ENCODE measurements around the gene MAPK10. TPM values are rescaled to one million over a fixed set of nuclear protein-coding genes. Genes with fewer than 3 reads are reported as not detected.

Gene MAPK10
- total and polyA plus RNA-seq, 2 experiments from 2014 or later: 3.6 to 8.1 TPM

- TF ChIP-seq EZH2phosphoT487 (IDR thresholded peaks at IDR 0.05; ENCODE audit: unreplicated experiment): no peak
- TF ChIP-seq, protein P1, sequence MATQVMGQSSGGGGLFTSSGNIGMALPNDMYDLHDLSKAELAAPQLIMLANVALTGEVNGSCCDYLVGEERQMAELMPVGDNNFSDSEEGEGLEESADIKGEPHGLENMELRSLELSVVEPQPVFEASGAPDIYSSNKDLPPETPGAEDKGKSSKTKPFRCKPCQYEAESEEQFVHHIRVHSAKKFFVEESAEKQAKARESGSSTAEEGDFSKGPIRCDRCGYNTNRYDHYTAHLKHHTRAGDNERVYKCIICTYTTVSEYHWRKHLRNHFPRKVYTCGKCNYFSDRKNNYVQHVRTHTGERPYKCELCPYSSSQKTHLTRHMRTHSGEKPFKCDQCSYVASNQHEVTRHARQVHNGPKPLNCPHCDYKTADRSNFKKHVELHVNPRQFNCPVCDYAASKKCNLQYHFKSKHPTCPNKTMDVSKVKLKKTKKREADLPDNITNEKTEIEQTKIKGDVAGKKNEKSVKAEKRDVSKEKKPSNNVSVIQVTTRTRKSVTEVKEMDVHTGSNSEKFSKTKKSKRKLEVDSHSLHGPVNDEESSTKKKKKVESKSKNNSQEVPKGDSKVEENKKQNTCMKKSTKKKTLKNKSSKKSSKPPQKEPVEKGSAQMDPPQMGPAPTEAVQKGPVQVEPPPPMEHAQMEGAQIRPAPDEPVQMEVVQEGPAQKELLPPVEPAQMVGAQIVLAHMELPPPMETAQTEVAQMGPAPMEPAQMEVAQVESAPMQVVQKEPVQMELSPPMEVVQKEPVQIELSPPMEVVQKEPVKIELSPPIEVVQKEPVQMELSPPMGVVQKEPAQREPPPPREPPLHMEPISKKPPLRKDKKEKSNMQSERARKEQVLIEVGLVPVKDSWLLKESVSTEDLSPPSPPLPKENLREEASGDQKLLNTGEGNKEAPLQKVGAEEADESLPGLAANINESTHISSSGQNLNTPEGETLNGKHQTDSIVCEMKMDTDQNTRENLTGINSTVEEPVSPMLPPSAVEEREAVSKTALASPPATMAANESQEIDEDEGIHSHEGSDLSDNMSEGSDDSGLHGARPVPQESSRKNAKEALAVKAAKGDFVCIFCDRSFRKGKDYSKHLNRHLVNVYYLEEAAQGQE (IDR thresholded peaks at IDR 0.05; ENCODE audit: unreplicated experiment): no peak
- TF ChIP-seq, protein P2, sequence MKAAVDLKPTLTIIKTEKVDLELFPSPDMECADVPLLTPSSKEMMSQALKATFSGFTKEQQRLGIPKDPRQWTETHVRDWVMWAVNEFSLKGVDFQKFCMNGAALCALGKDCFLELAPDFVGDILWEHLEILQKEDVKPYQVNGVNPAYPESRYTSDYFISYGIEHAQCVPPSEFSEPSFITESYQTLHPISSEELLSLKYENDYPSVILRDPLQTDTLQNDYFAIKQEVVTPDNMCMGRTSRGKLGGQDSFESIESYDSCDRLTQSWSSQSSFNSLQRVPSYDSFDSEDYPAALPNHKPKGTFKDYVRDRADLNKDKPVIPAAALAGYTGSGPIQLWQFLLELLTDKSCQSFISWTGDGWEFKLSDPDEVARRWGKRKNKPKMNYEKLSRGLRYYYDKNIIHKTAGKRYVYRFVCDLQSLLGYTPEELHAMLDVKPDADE (IDR thresholded peaks at IDR 0.05): no peak
- no peak for TF ChIP-seq ZNF331 (CRISPR knock-in tag; IDR thresholded peaks at IDR 0.05; ENCODE audit: low read depth)
- TF ChIP-seq, protein P3, sequence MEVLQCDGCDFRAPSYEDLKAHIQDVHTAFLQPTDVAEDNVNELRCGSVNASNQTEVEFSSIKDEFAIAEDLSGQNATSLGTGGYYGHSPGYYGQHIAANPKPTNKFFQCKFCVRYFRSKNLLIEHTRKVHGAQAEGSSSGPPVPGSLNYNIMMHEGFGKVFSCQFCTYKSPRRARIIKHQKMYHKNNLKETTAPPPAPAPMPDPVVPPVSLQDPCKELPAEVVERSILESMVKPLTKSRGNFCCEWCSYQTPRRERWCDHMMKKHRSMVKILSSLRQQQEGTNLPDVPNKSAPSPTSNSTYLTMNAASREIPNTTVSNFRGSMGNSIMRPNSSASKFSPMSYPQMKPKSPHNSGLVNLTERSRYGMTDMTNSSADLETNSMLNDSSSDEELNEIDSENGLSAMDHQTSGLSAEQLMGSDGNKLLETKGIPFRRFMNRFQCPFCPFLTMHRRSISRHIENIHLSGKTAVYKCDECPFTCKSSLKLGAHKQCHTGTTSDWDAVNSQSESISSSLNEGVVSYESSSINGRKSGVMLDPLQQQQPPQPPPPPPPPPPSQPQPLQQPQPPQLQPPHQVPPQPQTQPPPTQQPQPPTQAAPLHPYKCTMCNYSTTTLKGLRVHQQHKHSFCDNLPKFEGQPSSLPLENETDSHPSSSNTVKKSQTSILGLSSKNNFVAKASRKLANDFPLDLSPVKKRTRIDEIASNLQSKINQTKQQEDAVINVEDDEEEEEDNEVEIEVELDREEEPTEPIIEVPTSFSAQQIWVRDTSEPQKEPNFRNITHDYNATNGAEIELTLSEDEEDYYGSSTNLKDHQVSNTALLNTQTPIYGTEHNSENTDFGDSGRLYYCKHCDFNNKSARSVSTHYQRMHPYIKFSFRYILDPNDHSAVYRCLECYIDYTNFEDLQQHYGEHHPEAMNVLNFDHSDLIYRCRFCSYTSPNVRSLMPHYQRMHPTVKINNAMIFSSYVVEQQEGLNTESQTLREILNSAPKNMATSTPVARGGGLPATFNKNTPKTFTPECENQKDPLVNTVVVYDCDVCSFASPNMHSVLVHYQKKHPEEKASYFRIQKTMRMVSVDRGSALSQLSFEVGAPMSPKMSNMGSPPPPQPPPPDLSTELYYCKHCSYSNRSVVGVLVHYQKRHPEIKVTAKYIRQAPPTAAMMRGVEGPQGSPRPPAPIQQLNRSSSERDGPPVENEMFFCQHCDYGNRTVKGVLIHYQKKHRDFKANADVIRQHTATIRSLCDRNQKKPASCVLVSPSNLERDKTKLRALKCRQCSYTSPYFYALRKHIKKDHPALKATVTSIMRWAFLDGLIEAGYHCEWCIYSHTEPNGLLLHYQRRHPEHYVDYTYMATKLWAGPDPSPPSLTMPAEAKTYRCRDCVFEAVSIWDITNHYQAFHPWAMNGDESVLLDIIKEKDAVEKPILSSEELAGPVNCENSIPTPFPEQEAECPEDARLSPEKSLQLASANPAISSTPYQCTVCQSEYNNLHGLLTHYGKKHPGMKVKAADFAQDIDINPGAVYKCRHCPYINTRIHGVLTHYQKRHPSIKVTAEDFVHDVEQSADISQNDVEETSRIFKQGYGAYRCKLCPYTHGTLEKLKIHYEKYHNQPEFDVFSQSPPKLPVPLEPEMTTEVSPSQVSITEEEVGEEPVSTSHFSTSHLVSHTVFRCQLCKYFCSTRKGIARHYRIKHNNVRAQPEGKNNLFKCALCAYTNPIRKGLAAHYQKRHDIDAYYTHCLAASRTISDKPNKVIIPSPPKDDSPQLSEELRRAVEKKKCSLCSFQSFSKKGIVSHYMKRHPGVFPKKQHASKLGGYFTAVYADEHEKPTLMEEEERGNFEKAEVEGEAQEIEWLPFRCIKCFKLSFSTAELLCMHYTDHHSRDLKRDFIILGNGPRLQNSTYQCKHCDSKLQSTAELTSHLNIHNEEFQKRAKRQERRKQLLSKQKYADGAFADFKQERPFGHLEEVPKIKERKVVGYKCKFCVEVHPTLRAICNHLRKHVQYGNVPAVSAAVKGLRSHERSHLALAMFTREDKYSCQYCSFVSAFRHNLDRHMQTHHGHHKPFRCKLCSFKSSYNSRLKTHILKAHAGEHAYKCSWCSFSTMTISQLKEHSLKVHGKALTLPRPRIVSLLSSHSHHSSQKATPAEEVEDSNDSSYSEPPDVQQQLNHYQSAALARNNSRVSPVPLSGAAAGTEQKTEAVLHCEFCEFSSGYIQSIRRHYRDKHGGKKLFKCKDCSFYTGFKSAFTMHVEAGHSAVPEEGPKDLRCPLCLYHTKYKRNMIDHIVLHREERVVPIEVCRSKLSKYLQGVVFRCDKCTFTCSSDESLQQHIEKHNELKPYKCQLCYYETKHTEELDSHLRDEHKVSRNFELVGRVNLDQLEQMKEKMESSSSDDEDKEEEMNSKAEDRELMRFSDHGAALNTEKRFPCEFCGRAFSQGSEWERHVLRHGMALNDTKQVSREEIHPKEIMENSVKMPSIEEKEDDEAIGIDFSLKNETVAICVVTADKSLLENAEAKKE (CRISPR knock-in tag; IDR thresholded peaks at IDR 0.05): no peak
- TF ChIP-seq EZH2 (IDR thresholded peaks at IDR 0.05; ENCODE audit: low read depth, unreplicated experiment): no peak
- no peak for TF ChIP-seq NANOG (IDR thresholded peaks at IDR 0.05; ENCODE audit: borderline replicate concordance)
- TF ChIP-seq ZNF114 (CRISPR knock-in tag; IDR thresholded peaks at IDR 0.05): no peak
- no peak for TF ChIP-seq POLR2AphosphoS5 (IDR thresholded peaks at IDR 0.05; ENCODE audit: low read depth)
- TF ChIP-seq STAT1 (IDR thresholded peaks at IDR 0.05; ENCODE audit: unreplicated experiment): no peak
- TF ChIP-seq CREB1 (CRISPR knock-in tag; IDR thresholded peaks at IDR 0.05; ENCODE audit: low read depth): no peak
- no peak for TF ChIP-seq JUNB (IDR thresholded peaks at IDR 0.05; ENCODE audit: unreplicated experiment)
- no peak for TF ChIP-seq CTCF (conservative IDR thresholded peaks at IDR 0.05; ENCODE audit: low read depth in 2 of 2)
- Mint-ChIP-seq H3K9me3 (no peaks in the 10 kb centered on the region), H3K4me3 (no peak overlapping the region), H3K27me3 (ENCODE audit: insufficient read depth, low read depth, poor library complexity) (peaks cover 5% of the 10 kb centered on the region), H3K27ac (peak overlapping the region; percentile 9; the same call in 1 of the 2 replicates), H3K36me3 (ENCODE audit: low read depth) (no peaks in the 10 kb centered on the region), H3K4me1 (no peaks in the 10 kb centered on the region)
- H3K4me1 ChIP-seq (ENCODE audit: insufficient read depth): no peaks in the 10 kb centered on the region
- 0 out of 2 replicates have a peak overlapping the region, but pooled peaks have one; percentile 30 for H2AFZ ChIP-seq
- H3K27ac ChIP-seq (ENCODE audit: low read depth): no peak overlapping the region
- DNase-seq (ENCODE audit: low spot score) (no peak), ATAC-seq (no peak)
- no peaks in the 10 kb centered on the region for H3K79me2 ChIP-seq (replicated peaks; ENCODE audit: insufficient read depth)
- H3K4me3 ChIP-seq: no peak overlapping the region
- H3F3A ChIP-seq (replicated peaks; ENCODE audit: low read depth): no peaks in the 10 kb centered on the region
- no peak overlapping the region for H3K4me2 ChIP-seq
- no peaks in the 10 kb centered on the region for H3K9me2 ChIP-seq (ENCODE audit: insufficient read depth)
- H3K36me3 ChIP-seq (ENCODE audit: insufficient read depth): no peaks in the 10 kb centered on the region
- H4K20me1 ChIP-seq (replicated peaks; ENCODE audit: insufficient read depth): no peaks in the 10 kb centered on the region
- H3K27me3 ChIP-seq (ENCODE audit: insufficient read depth): no peaks in the 10 kb centered on the region
Measured at GRCh38 chr4:85979276-85979675, 380.6 kb downstream of the MAPK10 start.

Data from GM23338 (cell line).